NCI-H1694 (cell line): Measurements from ENCODE around the gene NT5DC1.
A peak's percentile ranks its signal among the peaks of the same experiment; 100 is the strongest.

Source experiments
- DNase-seq: peaks from one replicate; lab custom pipeline; 2025; lab: John Stamatoyannopoulos, UW

Gene NT5DC1

DNA sequence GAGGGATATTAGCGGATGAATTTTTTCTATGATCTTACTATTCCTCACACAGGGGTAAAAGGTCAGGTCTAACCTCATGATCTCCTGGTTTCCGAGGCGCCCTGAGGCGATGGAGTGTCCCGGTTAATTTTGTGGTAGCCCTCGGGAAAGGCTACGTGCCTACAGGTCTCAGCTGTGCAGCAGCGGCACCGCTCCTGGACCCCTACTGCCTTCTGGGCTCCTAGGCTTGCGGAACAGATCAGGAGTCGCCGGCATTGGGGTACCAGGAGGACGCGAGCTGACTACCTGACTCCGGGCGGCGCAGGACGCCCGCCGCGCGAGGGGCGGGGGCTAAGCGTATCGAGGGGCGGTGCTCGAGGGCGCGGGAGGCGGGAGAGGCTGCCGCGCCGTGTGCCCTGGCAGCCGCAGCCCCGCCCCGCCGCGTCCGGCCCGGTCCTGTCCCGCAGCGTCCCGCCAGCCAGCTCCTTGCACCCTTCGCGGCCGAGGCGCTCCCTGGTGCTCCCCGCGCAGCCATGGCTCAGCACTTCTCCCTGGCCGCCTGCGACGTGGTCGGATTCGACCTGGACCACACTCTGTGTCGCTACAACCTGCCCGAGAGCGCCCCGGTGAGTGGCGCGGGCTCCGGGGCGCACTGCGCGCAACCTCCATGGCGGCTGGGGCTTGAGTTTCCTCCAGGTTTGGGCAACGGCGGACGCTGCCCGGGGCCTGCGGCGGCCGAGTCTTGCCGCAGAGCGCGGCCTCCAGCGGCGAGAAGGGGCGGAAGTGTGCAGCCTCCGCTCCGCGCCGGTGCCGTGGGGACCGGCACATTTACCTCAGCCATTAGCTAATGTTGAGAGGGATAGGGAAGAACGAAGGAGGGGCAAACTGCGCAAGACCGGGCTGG lies at the start of gene NT5DC1:
Gene NT5DC1 (plus strand): TSS at position 435 of the 883 bp plus-strand sequence. CDS start 78 bp downstream, at position 513.
- peak; percentile 47 for DNase-seq

DNA sequence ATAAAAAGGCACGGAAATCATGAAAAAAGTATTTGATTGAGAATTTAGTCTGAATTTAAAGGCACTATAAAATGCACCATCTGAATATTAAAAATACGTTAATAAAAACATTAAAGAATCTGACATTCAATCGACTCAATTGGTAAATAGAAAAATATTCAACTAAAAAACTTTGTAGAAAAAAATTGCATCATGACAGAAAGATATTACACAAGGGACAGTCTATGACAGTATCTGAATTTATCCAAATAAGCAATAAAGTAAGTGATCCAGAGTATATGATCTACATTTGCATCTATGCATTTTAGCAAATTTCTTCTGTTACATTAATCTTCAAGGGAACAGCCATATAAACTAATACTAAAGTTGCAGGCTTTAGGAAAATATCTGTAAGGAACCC lies 49.4 kb upstream of the NT5DC1 start:
- DNase-seq = no peak

DNA sequence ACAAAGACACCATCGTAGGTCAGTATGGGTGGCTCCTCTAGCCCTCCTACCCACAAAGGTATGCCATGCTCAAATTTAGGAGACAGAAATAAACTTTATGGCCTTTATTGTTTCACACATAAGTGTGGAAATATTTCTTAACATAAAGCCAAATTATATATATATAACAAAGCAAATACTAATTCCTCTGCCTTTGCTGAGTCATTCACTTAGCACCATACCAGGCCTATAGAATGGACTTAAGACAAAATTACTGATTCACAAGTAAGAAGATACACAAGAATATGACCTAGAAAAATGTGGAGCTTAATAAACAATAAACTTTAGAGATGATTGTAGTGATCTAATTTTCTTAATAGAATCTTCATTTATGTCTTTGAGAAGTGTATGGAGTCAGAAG lies 45.1 kb upstream of the NT5DC1 start:
- DNase-seq = no peak

DNA sequence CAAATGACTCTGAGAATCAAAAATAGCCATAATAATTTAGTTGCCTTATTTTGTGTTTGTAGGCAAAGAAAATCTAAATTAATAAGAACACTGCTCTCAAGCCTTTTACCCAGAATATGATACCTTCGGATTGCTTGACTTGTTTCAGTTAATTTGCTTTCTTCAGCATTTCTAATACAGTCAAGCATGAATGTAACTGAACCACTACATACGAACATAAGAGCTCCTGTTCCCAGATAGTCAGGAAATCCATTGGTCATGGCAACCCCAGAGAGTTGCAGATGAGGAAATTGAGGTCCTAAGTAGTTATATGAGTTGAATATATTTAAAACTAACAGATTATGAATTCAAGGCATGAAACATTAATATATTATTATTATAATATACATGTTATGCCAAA lies 42.9 kb upstream of the NT5DC1 start:
- DNase-seq = no peak

DNA sequence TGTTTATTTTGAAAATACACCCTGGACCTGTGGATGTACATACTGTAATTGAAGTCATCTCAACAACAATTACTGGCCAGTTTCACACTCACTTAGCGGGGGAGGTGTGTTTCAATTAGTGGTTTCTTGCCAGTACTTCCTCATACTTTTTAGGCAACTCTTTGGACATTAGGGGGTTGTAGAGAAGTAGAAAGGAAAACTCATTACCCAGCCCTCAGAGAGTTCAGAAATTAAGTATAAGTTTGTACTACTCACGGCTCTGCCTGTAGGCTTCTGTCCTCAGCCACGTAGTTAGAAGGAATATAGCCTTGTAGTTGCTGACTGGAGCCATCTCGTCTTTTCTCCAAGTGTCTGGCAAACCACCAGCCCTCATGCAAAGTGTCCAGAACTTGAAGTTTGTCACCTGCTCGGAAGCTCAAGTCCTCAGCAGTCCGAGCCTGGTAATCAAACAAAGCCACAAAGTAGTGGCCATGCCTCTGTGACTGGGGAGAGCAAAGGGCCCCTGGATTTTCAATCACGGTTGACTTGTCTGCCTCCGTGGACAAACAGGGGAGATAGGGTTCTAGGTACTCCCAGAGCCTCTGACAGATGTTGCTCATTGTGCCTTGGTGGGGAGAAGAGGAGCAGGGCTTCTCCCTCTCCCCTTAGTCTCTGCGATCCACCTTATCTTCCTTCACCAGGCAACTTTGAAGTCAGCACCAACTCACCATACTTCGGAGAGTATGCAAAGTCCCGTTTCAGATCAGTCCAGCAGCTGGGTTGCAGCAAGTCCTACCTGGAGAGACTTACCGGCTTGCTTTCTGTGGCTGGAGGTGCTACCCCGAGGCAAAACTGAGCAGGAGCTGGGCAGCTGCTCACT lies 40.7 kb upstream of the NT5DC1 start:
- DNase-seq = no peak

DNA sequence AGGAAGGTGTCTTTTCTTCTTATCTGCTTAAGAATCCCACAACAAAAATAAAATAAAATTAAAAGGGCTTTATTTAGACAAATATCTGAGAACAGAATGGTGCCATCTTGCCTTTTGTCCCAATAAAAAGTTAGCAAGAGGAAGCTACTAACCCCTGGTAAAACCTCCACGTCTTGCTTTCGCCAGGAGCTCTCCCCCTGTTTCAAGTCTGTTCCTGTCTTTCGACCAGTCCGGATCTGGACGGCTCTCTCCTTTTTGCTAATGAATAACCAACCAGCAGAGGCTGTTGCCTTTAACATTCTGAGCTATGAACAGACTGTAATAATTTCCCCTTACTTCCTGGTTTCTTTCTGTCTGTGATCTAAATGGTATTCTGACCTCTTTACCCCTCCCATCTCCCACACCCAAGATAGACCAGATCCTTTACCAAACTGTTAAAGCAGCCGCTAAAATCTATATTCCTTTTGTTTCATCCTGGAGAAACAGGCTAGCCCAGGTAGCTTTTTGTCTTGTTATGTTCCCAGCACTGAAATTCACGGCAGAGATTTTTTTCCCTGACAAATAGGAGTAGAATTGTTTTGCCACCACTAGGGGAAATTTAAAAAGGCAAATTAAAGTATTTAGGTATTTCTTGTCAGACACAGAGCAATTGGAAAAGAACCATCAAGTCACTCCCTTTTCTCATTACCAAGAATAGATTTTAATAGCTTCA lies 39.9 kb upstream of the NT5DC1 start, which contains the start of gene FRK:
Gene FRK (minus strand): TSS at position 320 of the 712 bp plus-strand sequence. CDS start 580 bp downstream, outside the sequence.
- DNase-seq = no peak

DNA sequence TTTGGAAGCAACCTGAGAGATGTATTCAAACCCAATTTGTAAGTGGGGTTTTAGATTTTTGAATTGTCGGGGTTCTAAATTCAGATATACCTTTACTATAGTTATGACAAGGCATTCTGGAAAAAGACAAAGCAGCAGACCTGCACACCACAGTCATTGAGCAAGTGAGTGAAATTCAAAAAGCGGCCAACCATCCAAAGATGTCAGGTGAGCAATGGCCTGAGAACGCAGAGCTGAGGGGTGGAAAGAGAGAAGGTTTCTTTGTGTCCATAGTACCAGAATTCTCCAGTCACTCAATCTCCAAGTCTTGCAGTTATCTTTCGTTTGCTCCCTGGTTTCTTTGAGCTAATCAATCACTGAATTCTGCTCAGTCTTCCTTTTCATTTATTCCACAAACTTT lies 38.2 kb upstream of the NT5DC1 start:
- no peak for DNase-seq

DNA sequence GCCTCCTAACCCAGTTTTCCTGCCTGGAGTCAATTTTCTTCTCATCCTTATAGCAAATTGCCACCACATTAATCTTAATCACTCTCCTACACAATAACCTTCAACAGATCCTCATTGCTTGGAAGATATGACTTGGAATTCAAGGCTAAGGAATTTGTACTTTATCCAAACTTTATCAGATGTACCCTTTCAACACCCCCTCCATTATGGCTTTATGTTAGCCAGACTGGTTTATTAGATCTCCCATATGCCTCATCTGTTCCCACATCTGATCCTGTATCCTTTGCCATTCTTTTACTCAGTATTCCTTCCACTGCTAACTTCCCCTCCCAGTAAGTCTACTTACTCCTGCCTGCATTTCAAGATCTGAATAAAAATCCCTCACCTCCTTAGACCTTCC lies 36.0 kb upstream of the NT5DC1 start:
- no peak for DNase-seq

DNA sequence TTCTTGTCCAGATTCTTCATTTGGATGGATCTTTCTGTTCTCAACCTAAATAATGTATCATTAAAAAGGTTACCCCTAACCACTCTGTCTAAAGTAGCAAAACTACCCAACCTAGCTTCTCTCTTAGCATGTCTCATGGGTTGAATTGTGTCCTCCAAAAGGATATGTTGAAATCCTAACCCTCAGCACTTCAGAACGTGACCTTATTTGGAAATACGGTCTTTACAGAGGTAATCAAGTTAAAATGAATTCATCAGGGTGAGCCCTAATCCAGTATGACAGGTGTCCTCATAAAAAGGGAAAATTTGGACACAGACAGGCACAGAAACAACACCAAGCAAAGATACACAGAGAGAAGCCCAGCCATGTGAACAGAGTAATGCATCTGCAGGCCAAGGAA lies 33.9 kb upstream of the NT5DC1 start:
- DNase-seq = no peak

DNA sequence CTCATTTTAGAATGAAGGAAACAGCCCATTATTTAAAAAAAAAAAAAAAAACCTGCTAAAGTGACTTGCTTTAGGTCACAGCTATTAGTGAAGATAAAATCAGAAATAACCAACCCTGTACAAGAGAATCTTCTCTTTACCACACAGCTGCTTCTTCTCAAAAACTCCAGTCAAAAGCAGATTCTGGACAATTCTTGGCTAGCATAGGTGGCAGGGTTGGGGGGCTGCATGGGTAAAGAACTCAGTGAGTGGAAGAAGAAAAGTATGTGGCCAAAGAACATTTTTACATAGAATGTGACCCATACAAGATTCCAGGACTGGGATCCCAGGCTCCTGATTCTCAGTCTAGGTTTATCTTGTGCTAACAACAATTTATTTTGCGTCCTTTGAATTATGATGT lies 30.6 kb upstream of the NT5DC1 start:
- no peak for DNase-seq

DNA sequence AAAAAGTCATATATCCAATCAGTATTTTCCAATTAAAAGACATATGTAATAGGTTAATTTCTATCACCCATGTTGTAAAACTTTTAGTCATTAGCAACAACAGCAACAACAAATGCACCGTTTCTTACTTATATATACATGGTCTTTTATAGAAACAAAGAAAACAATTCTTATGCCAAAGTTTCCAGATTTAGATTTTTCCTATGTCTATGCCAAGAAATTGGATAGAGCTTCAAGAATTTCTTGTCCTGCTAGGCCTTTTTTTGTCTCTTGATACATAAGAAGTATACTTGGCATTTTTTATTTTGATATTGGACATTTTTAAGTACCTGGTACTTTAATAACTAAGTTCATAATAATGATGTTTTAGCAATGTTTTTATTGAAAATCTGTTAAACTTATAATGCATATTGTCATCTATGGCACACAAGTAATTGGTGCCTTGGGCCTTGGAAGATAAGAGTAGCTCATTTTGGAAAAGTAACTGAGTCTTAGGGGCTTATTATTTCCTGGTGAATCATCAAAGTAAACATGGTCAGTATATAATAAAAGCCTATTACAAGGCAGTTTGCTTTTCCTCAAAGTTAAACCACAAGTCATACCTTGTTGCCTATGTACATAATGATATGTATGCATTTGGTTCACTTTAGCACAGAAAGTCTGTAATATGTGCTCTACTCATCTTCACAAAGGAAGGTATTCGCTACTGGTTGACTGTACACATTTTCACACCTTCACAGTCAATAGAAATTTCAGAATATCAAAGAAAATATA lies 29.9 kb upstream of the NT5DC1 start:
- no peak for DNase-seq

DNA sequence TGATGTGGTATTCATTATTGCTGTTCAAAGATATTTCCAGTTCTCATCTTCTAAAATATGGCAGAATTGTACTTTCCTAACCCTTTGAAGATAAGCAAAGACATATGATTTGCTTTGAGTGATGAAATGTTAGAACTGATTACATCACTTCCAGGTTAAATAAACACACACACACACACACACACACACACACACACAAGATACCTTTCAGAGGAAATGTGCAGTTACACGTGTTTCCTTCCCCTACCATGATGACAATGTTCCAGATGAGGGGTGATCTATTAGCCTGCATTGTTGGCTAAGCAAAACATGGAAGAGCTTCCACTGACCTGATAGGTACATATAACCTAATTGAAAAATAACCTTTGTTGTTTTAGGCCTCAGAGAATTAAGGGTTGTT lies 28.3 kb upstream of the NT5DC1 start:
- no peak for DNase-seq

DNA sequence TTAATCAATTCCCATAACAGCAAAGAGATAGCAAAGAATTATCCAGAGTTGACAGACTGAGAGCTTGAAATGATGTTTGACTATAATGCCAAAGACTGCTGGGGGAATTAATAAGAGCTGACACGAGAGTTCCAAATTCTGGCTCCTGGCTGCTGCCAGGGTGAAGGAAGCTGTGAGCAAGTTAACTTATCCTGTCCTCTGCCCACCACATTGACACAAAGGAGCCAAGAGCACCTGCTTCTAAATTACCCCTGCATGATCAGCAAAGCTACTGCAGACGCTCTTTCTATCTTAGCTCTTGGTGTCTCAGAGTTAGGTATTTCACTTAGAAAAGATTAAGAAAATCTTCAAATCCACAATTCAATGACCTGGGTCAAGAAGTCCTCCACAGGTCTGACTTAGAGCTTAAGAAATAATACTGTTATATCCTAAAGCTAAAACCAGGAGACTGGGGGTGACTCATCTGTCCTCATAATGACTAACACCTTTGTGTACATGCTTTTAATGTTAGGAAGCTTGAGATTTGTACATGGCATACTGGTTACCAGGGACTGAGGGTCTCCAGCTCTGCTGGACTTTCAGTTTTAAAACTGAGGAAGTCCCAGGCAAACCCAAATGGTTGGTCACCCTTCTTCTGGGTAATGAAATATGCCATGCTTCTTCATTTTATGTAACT lies 26.8 kb upstream of the NT5DC1 start:
- DNase-seq = no peak

DNA sequence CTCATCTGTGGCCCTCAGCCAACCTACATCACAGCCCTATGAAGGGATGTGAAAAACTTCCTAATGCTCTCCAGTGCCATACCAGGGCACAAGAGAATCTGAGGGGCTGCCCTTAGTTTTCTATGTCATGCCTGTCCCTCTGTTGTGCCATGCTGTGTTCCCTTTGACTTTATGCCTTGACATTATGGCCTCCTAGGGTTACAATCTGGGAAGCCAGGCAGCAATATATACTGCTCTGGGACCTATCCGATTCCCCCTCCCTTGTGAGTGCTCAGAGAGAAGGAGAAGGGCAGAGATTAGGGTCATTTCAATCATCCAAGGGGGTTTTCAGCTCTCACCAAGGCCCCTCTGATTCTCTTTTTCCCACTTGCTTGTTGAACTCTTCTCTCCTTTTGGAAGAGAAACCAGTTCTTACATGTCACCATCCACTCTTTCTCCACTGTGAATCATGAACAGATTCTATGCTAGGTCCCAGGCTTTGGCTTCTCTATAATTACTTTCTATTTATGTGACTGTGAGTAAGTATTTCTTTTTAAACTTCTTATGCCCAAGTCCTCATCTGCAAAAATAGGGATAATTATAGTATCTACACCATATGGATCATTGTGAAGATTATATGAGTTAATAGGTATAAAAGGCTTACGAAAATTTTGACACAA lies 25.8 kb upstream of the NT5DC1 start:
- DNase-seq = no peak

DNA sequence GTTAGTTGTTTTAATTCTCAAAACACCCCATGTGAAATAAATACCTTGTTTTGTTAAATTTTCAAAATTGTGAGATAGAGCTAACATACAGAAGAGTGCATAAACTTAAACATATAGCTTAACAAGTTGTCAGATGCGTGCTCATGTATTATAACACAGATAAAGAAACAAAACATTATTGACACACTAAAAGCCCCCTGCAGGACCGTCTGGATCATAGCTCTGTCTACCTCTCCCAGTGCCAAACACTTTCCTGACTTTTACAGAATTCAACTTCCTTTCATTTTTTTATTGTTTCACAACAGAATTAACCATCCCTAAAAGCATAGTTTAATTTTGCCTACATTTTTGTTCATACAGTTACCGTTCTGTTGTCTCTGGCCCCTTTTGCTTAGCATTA lies 22.1 kb upstream of the NT5DC1 start:
- DNase-seq = no peak

DNA sequence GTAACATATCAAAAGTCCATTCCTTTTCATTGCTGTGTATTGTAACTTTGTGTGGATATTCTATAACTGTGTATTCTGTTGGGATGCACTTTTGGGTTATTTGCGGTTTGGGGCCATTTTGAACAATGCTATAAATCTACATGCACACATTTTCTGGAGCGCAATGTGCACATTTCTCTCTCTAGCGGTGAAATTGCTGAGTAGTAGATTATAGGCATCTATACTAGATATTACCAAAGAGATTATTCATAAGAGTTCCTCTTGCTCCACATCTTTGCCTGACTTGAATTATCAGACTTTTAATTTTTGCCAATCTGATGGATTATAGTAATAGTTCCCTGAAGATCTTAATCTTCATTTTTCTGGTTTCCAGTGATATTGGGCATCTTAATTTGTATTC lies 21.7 kb upstream of the NT5DC1 start:
- no peak for DNase-seq

DNA sequence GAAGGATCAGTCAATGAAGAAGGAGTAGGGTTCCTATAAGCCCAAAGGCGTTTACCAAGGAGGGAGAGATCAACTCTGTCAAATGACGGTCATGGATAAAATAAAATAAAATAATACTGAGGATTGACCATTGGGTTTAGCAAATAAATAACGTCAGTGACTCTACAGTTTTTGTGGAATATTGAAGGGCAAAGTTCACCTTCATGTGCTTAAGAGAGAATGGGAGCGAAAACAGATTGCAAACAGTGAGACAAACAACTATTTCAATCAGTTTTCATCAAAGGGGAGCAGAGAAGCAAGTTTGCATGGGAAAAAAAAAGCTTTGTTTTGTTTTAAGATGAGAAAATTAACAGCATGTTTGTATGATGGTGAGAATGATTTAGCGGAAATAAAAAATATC lies 17.6 kb upstream of the NT5DC1 start:
- DNase-seq = no peak

DNA sequence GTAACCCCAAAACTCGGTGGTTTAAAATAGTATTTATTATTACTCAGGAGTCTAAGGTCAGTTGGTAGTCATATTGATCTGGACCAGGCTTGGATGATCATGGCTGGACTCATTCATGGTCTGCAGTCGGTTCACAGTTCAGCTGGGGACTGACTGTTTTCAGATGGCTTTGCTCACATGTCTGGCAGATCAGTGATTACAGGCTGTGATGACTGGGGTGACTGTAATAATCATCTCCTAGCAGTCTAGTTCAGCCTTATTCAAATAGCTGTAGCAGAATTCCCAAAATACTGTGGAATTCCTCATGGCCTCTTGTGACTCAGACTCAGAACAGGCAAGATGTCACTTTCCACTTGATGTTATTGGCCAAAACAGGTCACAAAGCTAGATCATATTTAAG lies 16.4 kb upstream of the NT5DC1 start:
- no peak for DNase-seq

DNA sequence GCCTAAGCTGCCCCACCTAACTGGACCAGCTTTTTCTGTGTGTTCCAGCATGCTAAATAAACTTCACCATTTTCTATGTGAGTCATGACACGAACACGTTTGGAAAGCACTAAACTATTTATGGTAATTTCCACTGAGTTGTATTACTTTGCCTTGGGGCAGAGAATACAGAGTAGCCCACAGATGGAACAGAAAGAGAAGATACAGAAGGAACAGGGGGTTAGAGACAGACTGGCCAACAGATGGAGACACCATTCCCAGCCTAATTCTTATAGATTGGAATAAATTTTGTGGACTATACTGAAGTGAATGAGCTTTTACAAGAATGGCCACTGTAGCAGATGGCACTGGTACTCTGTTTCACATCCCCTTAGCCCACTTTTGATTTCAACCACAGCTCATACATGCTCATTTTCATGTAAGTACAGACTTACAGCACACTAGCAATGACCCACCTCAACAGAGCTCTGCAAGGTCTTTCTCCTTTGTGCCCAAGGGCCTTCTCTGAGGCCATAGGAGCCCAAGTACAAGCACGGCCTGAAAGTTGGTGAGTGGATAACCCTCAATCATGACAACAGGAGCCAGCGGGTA lies 13.1 kb upstream of the NT5DC1 start:
- DNase-seq = no peak

DNA sequence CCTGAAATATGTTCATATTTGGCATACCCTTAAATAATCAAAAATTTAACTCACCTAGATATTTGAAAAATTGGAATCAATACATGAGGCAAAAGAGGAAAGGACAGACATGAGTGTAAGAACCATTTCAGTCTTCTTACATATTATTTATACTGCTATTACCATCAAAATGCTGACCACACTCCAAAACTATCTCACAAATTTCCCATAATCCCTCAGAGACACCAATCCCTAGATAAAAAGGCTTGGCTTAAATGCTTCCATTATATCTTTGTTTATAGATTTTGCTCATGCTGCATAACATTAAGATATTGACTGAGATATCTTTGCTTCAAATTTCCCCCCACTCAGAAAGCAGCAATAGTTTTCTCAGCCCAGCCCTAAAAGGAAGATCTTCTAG lies 11.7 kb upstream of the NT5DC1 start:
- no peak for DNase-seq
